ENCODE data around the gene FSTL5. TPM values are rescaled to one million over a fixed set of nuclear protein-coding genes. Genes with fewer than 3 reads are reported as not detected.

The FSTL5 gene
- total and polyA plus RNA-seq, 2 experiments from 2014 or later = 0.29 to 0.57 TPM

- Histone ChIP-seq H3K9me2 (replicated peaks; ENCODE audit: insufficient read depth) (no peaks in the 10 kb centered on the region), H4K20me1 (ENCODE audit: insufficient read depth, poor library complexity, severe bottlenecking) (no peaks in the 10 kb centered on the region), H3K4me2 (no peak overlapping the region), H3K27ac (no peak overlapping the region), H3K4me3 (no peak overlapping the region), H3K27me3 (no peaks in the 10 kb centered on the region), H3K79me2 (no peaks in the 10 kb centered on the region), H3K9me3 (ENCODE audit: low read depth) (no peaks in the 10 kb centered on the region), H3K4me1 (ENCODE audit: insufficient read depth) (no peaks in the 10 kb centered on the region), H3K36me3 (replicated peaks; ENCODE audit: insufficient read depth, low read depth) (no peaks in the 10 kb centered on the region), H2AFZ (no peak overlapping the region)
- no peak for DNase-seq (ENCODE audit: low spot score)
- 80% methylated on average over 2 of the region's 2 CpGs for WGBS (ENCODE audit: low lambda C conversion rate, missing lambda C conversion rate)
- no peak for TF ChIP-seq EZH2phosphoT487 (IDR thresholded peaks at IDR 0.05; ENCODE audit: low read depth, severe bottlenecking, unreplicated experiment)
- TF ChIP-seq CTCF (IDR thresholded peaks at IDR 0.05; ENCODE audit: poor library complexity) = no peak
- no peak for TF ChIP-seq EZH2 (IDR thresholded peaks at IDR 0.05; ENCODE audit: borderline replicate concordance)
These were observed 505.1 kb downstream of the FSTL5 start for GRCh38 chr4:161658676-161659075.

- Histone ChIP-seq H4K20me1 (ENCODE audit: insufficient read depth, poor library complexity, severe bottlenecking) (no peaks in the 10 kb centered on the region), H2AFZ (no peak overlapping the region), H3K27ac (no peak overlapping the region), H3K4me2 (no peak overlapping the region), H3K27me3 (no peaks in the 10 kb centered on the region), H3K9me3 (ENCODE audit: low read depth) (no peaks in the 10 kb centered on the region), H3K36me3 (replicated peaks; ENCODE audit: insufficient read depth, low read depth) (no peaks in the 10 kb centered on the region), H3K4me3 (no peak overlapping the region), H3K4me1 (ENCODE audit: insufficient read depth) (no peaks in the 10 kb centered on the region), H3K79me2 (no peaks in the 10 kb centered on the region), H3K9me2 (replicated peaks; ENCODE audit: insufficient read depth) (no peaks in the 10 kb centered on the region)
- no peak for TF ChIP-seq CTCF (IDR thresholded peaks at IDR 0.05; ENCODE audit: poor library complexity)
- TF ChIP-seq EZH2 (IDR thresholded peaks at IDR 0.05; ENCODE audit: borderline replicate concordance) = no peak
- no peak for TF ChIP-seq EZH2phosphoT487 (IDR thresholded peaks at IDR 0.05; ENCODE audit: low read depth, severe bottlenecking, unreplicated experiment)
- WGBS (ENCODE audit: low lambda C conversion rate, missing lambda C conversion rate) = 82% methylated on average over 3 of the region's 3 CpGs
- DNase-seq (ENCODE audit: low spot score) = no peak
These were observed 506.2 kb downstream of the FSTL5 start for GRCh38 chr4:161657616-161658015.

- 84% methylated on average over 3 of the region's 3 CpGs for WGBS (ENCODE audit: low lambda C conversion rate, missing lambda C conversion rate)
- H4K20me1 ChIP-seq (ENCODE audit: insufficient read depth, poor library complexity, severe bottlenecking) = no peaks in the 10 kb centered on the region
- no peaks in the 10 kb centered on the region for H3K36me3 ChIP-seq (replicated peaks; ENCODE audit: insufficient read depth, low read depth)
- no peaks in the 10 kb centered on the region for H3K79me2 ChIP-seq
- no peaks in the 10 kb centered on the region for H3K27me3 ChIP-seq
- no peaks in the 10 kb centered on the region for H3K4me1 ChIP-seq (ENCODE audit: insufficient read depth)
- H3K9me3 ChIP-seq (ENCODE audit: low read depth) = no peaks in the 10 kb centered on the region
- TF ChIP-seq EZH2 (IDR thresholded peaks at IDR 0.05; ENCODE audit: borderline replicate concordance) (no peak), CTCF (IDR thresholded peaks at IDR 0.05; ENCODE audit: poor library complexity) (no peak), EZH2phosphoT487 (IDR thresholded peaks at IDR 0.05; ENCODE audit: low read depth, severe bottlenecking, unreplicated experiment) (no peak)
- H3K9me2 ChIP-seq (replicated peaks; ENCODE audit: insufficient read depth) = no peaks in the 10 kb centered on the region
- no peak overlapping the region for H3K27ac ChIP-seq
- no peak overlapping the region for H3K4me2 ChIP-seq
- H2AFZ ChIP-seq = no peak overlapping the region
- no peak for DNase-seq (ENCODE audit: low spot score)
- no peak overlapping the region for H3K4me3 ChIP-seq
These were observed 507.2 kb downstream of the FSTL5 start for GRCh38 chr4:161656594-161656993.

- H3K79me2 ChIP-seq = no peaks in the 10 kb centered on the region
- H3K27me3 ChIP-seq = no peaks in the 10 kb centered on the region
- no peak overlapping the region for H3K27ac ChIP-seq
- TF ChIP-seq EZH2 (IDR thresholded peaks at IDR 0.05; ENCODE audit: borderline replicate concordance) (no peak), EZH2phosphoT487 (IDR thresholded peaks at IDR 0.05; ENCODE audit: low read depth, severe bottlenecking, unreplicated experiment) (no peak)
- no peak overlapping the region for H3K4me3 ChIP-seq
- no peaks in the 10 kb centered on the region for H3K9me3 ChIP-seq (ENCODE audit: low read depth)
- H3K9me2 ChIP-seq (replicated peaks; ENCODE audit: insufficient read depth) = no peaks in the 10 kb centered on the region
- H3K4me2 ChIP-seq = no peak overlapping the region
- no peaks in the 10 kb centered on the region for H3K4me1 ChIP-seq (ENCODE audit: insufficient read depth)
- no peak overlapping the region for H2AFZ ChIP-seq
- no peaks in the 10 kb centered on the region for H4K20me1 ChIP-seq (ENCODE audit: insufficient read depth, poor library complexity, severe bottlenecking)
- WGBS (ENCODE audit: low lambda C conversion rate, missing lambda C conversion rate) = 95% methylated on average over 2 of the region's 2 CpGs
- no peak for DNase-seq (ENCODE audit: low spot score)
- no peaks in the 10 kb centered on the region for H3K36me3 ChIP-seq (replicated peaks; ENCODE audit: insufficient read depth, low read depth)
These were observed 508.7 kb downstream of the FSTL5 start for GRCh38 chr4:161655148-161655547.

Data from hepatocyte (in vitro differentiated cells).